SK-N-MC (cell line): Measurements from ENCODE around the gene GABPA.

Experiments used
- DNase-seq: peaks from one replicate; pipeline ENCODE4 v3.0.0-alpha.2; 2011; ENCODE audit warnings: low read depth, low spot score
- H3K27ac ChIP-seq: fragments of 200-600 bp; sonication (generic); 2 replicates; pipeline ENCODE4 v1.5.1; 2016; ENCODE audit warnings: mixed run types
- H3K36me3 ChIP-seq: fragments of 200-600 bp; sonication (generic); 2 replicates; pipeline ENCODE4 v1.6.1; 2017; ENCODE audit warnings: antibody characterized with exemption, low read length, mixed read lengths; ENCODE audit not compliant: insufficient read depth
- H3K4me3 ChIP-seq: fragments of 200-600 bp; sonication (generic); 2 replicates; pipeline ENCODE4 v1.5.1; 2016
- H3K9ac ChIP-seq: fragments of 200-600 bp; sonication (generic); 2 replicates; pipeline ENCODE4 v1.8.0; 2017; ENCODE audit warnings: mixed run types, mixed read lengths; ENCODE audit not compliant: insufficient read length
- H3K9me3 ChIP-seq: fragments of 200-600 bp; sonication (generic); 2 replicates; pipeline ENCODE4 v1.6.1; 2017; ENCODE audit warnings: low read depth, mild to moderate bottlenecking, antibody characterized with exemption, low read length, moderate library complexity, mixed read lengths
- EZH2 ChIP-seq: fragments of 200-600 bp; sonication (generic); IDR thresholded peaks from one replicate; pipeline ENCODE4 v1.6.1; 2017; ENCODE audit warnings: antibody characterized with exemption
- FOXP2 ChIP-seq: optimal IDR thresholded peaks from 2 replicates; pipeline ENCODE3; 2011; ENCODE audit warnings: mild to moderate bottlenecking, moderate library complexity; ENCODE audit not compliant: insufficient read depth; ENCODE audit errors: extremely low read length, control extremely low read depth
- POLR2AphosphoS5 ChIP-seq: IDR thresholded peaks from 2 replicates; pipeline ENCODE4 v1.6.1; 2012; ENCODE audit warnings: mild to moderate bottlenecking, low read depth, low read length, borderline replicate concordance

Gene GABPA

DNA sequence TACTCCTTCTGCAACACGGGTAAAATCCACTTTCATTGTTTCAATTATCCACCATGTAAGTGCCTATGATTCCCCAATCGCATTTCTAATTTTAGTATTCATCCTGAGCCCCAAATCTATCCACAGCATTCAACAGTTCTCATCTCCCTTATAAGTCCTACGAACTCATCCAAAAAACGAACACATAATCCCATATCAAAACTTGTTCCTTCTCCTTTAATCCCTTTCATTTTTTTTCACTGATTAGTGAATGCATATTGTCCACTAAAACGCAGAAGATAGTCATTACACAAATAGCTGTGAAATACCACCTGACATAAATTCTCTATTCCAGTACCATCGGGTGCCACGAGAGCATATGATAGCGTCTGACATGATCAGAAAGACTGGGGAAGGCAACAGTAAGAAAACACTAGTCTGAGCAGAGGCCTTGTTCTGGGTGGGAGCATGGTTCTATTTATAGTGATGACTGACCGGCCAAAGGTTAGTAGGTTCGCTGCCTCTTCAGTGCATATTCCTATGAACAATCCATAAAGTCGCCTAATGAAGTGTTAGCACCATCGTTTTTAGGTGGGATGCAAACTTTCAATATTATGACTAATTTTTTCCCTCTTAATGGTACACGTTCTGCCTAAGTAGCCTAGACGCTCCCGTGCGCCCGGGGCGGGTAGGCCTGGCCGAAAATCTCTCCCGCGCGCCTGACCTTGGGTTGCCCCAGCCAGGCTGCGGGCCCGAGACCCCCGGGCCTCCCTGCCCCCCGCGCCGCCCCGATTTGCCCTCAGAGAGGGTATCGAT, 716 bp upstream of the GABPA start:
- DNase-seq, result no peak
- no peaks in the 10 kb centered on the region for H3K9me3 ChIP-seq
- peak overlapping the region; percentile 100 for H3K9ac ChIP-seq
- H3K27ac ChIP-seq, result peak overlapping the region; percentile 87
- H3K36me3 ChIP-seq, result peaks cover 12% of the 10 kb centered on the region
- no peak for TF ChIP-seq EZH2
- TF ChIP-seq POLR2AphosphoS5, result no peak
- TF ChIP-seq FOXP2, result no peak
- H3K4me3 ChIP-seq, result peak overlapping the region; percentile 89

DNA sequence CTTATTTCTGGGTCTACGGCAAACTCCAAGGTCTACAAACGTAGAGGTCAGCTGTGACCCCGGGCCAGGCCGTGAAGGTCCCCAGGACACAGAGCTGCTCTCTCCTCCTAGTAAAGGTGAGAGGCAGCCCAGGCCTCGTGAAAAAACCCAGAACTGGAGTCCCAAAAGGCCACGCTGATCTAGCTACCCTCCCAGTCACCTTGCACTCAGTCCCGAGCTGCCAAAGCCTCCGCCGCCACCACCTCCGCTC, 193 bp upstream of the GABPA start:
- TF ChIP-seq FOXP2 (peak; percentile 45), EZH2 (no peak)
- Histone ChIP-seq H3K36me3 (peaks cover 7% of the 10 kb centered on the region), H3K27ac (peak overlapping the region; percentile 87), H3K4me3 (peak overlapping the region; percentile 89), H3K9ac (peak overlapping the region; percentile 100), H3K9me3 (no peaks in the 10 kb centered on the region)
- DNase-seq, result no peak

- TF ChIP-seq FOXP2 (no peak), EZH2 (no peak), POLR2AphosphoS5 (no peak)
- no peaks in the 10 kb centered on the region for H3K9me3 ChIP-seq
- peak overlapping the region; percentile 100 for H3K9ac ChIP-seq
- H3K27ac ChIP-seq, result peak overlapping the region; percentile 99
- no peaks in the 10 kb centered on the region; the same call in none of the 2 replicates for H3K36me3 ChIP-seq
- peak; percentile 14 for DNase-seq
- peak overlapping the region; percentile 89 for H3K4me3 ChIP-seq
Measured at GRCh38 chr21:25735646-25736597, 1.1 kb downstream of the GABPA start.

- H3K9ac ChIP-seq, result peak overlapping the region; percentile 100
- peak overlapping the region; percentile 89 for H3K4me3 ChIP-seq
- peak overlapping the region; percentile 99; the same call in 1 of the 2 replicates for H3K27ac ChIP-seq
- TF ChIP-seq FOXP2 (no peak), POLR2AphosphoS5 (no peak), EZH2 (no peak)
- H3K9me3 ChIP-seq, result no peaks in the 10 kb centered on the region
- peaks cover 2% of the 10 kb centered on the region for H3K36me3 ChIP-seq
- DNase-seq, result no peak
Measured at GRCh38 chr21:25737421-25737820, 2.6 kb downstream of the GABPA start.

- TF ChIP-seq FOXP2 (no peak), POLR2AphosphoS5 (no peak), EZH2 (no peak)
- H3K9ac ChIP-seq, result no peak overlapping the region
- H3K27ac ChIP-seq, result no peak overlapping the region
- H3K9me3 ChIP-seq, result no peaks in the 10 kb centered on the region
- DNase-seq, result no peak
- no peak overlapping the region for H3K4me3 ChIP-seq
- peaks cover 25% of the 10 kb centered on the region for H3K36me3 ChIP-seq
Measured at GRCh38 chr21:25742900-25743299, 8.1 kb downstream of the GABPA start.

GRCh38 chr21:25744854-25745253, 10.1 kb downstream of the GABPA start:
- no peak for DNase-seq
- no peak overlapping the region for H3K27ac ChIP-seq
- no peaks in the 10 kb centered on the region for H3K9me3 ChIP-seq
- H3K36me3 ChIP-seq, result peaks cover 40% of the 10 kb centered on the region
- TF ChIP-seq EZH2 (no peak), POLR2AphosphoS5 (no peak), FOXP2 (no peak)
- no peak overlapping the region for H3K9ac ChIP-seq
- no peak overlapping the region for H3K4me3 ChIP-seq

DNA sequence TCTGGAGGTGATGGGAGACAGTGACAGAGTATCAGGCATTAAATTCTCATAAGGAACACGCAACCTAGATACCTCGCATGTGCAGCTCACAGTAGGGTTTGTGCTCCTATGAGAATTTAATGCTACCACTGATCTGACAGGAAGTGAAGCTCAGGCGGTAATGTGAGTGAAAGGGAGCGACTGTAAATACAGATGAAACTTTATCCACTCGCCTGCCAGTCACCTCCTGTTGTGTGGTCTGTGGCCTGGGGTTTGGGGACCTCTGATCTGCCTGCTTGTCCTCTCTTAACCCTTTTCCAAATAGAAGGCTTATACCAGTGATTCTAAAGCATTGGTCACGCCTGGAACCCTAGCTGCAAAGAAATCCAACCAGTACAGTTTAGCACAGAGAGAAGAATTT, 15.3 kb downstream of the GABPA start:
- peaks cover 70% of the 10 kb centered on the region for H3K36me3 ChIP-seq
- TF ChIP-seq POLR2AphosphoS5, result no peak
- TF ChIP-seq EZH2, result no peak
- TF ChIP-seq FOXP2, result no peak
- no peaks in the 10 kb centered on the region for H3K9me3 ChIP-seq
- no peak for DNase-seq
- H3K27ac ChIP-seq, result peak overlapping the region; percentile 52; the same call in 1 of the 2 replicates
- no peak overlapping the region for H3K9ac ChIP-seq
- no peak overlapping the region for H3K4me3 ChIP-seq

- Histone ChIP-seq H3K9me3 (no peaks in the 10 kb centered on the region), H3K36me3 (peaks cover 63% of the 10 kb centered on the region), H3K4me3 (peak overlapping the region; percentile 31; the same call in 1 of the 2 replicates), H3K9ac (peak overlapping the region; percentile 28), H3K27ac (peak overlapping the region; percentile 93)
- TF ChIP-seq POLR2AphosphoS5 (no peak), FOXP2 (no peak), EZH2 (no peak)
- peak; percentile 75 for DNase-seq
Measured at GRCh38 chr21:25752416-25752815, 17.6 kb downstream of the GABPA start.
